ENCODE measurements around the gene ZNF771. TPM values are rescaled to one million over a fixed set of nuclear protein-coding genes. Genes with fewer than 3 reads are reported as not detected.

The ZNF771 gene
- total RNA-seq, 4 donors from 2014 or later, result 8.2 to 18.6 (median 14.2) TPM

- TF ChIP-seq CTCF (IDR thresholded peaks at IDR 0.05; ENCODE audit: low read depth), result no peak
Measured at GRCh38 chr16:30365200-30365599, 42.2 kb upstream of the ZNF771 start.

- TF ChIP-seq CTCF (IDR thresholded peaks at IDR 0.05; ENCODE audit: low read depth), result no peak
Measured at GRCh38 chr16:30366511-30366910, 40.9 kb upstream of the ZNF771 start.

- TF ChIP-seq CTCF (IDR thresholded peaks at IDR 0.05; ENCODE audit: low read depth), result no peak
Measured at GRCh38 chr16:30367349-30368009, 39.9 kb upstream of the ZNF771 start.

GRCh38 chr16:30368122-30368791, 39.1 kb upstream of the ZNF771 start:
- TF ChIP-seq CTCF (IDR thresholded peaks at IDR 0.05; ENCODE audit: low read depth), result no peak

- TF ChIP-seq CTCF (IDR thresholded peaks at IDR 0.05; ENCODE audit: low read depth), result no peak
Measured at GRCh38 chr16:30368792-30369090, 38.7 kb upstream of the ZNF771 start.

DNA sequence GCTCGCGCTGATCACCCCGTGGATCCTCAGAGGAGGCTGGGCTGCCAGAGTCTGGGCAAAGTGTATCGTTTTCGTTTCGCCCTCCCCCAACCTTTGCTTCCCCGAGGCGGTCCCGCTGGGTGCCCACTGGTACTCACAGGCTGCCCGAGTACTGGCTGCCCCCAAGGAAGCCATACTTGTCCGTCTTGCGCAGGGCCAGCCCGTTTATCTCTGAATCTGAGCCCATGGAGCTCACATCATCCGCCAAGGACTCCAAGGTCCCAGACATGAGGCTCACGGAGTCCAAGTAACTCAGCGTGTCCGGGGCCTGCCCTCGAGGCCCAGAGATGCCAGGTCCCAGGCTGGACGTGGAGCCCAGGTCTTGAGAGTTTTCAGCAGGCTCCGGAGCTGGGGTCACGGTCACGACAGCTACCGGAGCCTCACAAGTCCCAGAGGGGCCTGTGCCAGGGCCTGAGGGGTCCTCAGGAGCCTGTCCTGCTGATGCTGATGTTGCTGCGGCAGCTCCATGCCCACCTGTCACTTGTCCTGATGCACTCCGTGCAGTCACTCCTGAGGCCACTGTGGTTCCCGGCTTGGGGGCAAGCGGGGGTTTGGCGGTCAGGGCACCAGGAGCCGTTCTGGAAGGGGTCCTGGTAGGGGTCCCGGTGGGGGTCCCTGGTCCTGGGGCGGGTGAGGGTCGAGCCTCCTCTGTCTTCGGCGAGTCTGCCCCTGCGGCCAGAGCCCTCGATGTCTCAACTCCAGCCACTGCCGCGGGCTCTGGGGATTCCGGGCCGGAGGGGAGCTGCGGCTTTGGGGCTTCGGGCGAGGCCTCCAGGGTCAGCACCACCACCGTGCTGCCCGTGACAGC, 38.1 kb upstream of the ZNF771 start:
- TF ChIP-seq CTCF (IDR thresholded peaks at IDR 0.05; ENCODE audit: low read depth), result no peak

- TF ChIP-seq CTCF (IDR thresholded peaks at IDR 0.05; ENCODE audit: low read depth), result no peak
Measured at GRCh38 chr16:30369938-30370455, 37.4 kb upstream of the ZNF771 start.

Measured in subcutaneous adipose tissue (tissue), 4 donors.